ENCODE results near the gene RIOK1. TPM values are rescaled to one million over a fixed set of nuclear protein-coding genes. Genes with fewer than 3 reads are reported as not detected.

Gene RIOK1
- total RNA-seq, 1 donor from 2014 or later = 4.9 TPM

Other genes starting within 250 kb of the RIOK1 start
- 46.4 TPM for gene SSR1, start 76.6 kb upstream of the RIOK1 start, total RNA-seq
- not detected for gene CAGE1, start 66 bp upstream of the RIOK1 start, total RNA-seq
- gene DSP, start 151.9 kb downstream of the RIOK1 start, total RNA-seq = 7.2 TPM
- gene SNRNP48, start 200.4 kb downstream of the RIOK1 start, total RNA-seq = 1.3 TPM